Caco-2 (cell line): ENCODE results near the gene ACADL. TPM values are rescaled to one million over a fixed set of nuclear protein-coding genes. Genes with fewer than 3 reads are reported as not detected.

Source experiments
- BruUV-seq: library from RNA; stranded (reverse); fragments of 400-500 nt; replicated peaks from 2 replicates; lab custom pipeline; 2021; lab: Mats Ljungman, UMichigan
- CTCF ChIA-PET: fragments of 300-600 bp; sonication (Branson Sonifier 250); formaldehyde crosslinking; loops from one replicate; lab custom pipeline; 2022; ENCODE audit warnings: antibody characterized with exemption; lab: Charles Lee
- POLR2A ChIA-PET: fragments of 300-600 bp; sonication (Branson Sonifier 250); formaldehyde crosslinking; loops from one replicate; lab custom pipeline; 2022; ENCODE audit warnings: antibody characterized with exemption; lab: Charles Lee
- DNase-seq, 2 experiments: peaks; one replicate each; pipeline versions ENCODE4 v3.0.0 to v3.0.0-alpha.2; 2020 to 2022
- H3K27me3 ChIP-seq: replicated peaks from 2 replicates; pipeline ENCODE4 v1.6.0; 2011; ENCODE audit warnings: low read length; ENCODE audit not compliant: control insufficient read depth, insufficient read depth
- H3K36me3 ChIP-seq: 2 replicates; pipeline ENCODE4 v1.5.1; 2011; ENCODE audit warnings: low read length; ENCODE audit not compliant: control insufficient read depth, insufficient read depth
- H3K4me1 ChIP-seq: fragments of 250-450 bp; sonication (Bioruptor Pico); 2 replicates; pipeline ENCODE4 v1.5.1; 2020; ENCODE audit warnings: mild to moderate bottlenecking
- H3K4me3 ChIP-seq: 2 replicates; pipeline ENCODE4 v1.5.1; 2011; ENCODE audit warnings: low read depth, mild to moderate bottlenecking, control low read depth, low read length
- H3K9me3 ChIP-seq: fragments of 250-450 bp; sonication (Bioruptor Pico); 2 replicates; pipeline ENCODE4 v1.5.1; 2020; ENCODE audit warnings: mild to moderate bottlenecking, moderate library complexity
- H3K27ac Mint-ChIP-seq: one replicate; pipeline ENCODE4 v1.8.0; 2022; ENCODE audit warnings: mixed read lengths; ENCODE audit not compliant: unreplicated experiment
- H3K27me3 Mint-ChIP-seq: one replicate; pipeline ENCODE4 v1.8.0; 2022; ENCODE audit warnings: mixed read lengths; ENCODE audit not compliant: insufficient read depth, unreplicated experiment
- H3K36me3 Mint-ChIP-seq: one replicate; pipeline ENCODE4 v1.8.0; 2022; ENCODE audit warnings: mild to moderate bottlenecking, mixed read lengths; ENCODE audit not compliant: insufficient read depth, unreplicated experiment
- H3K4me1 Mint-ChIP-seq: one replicate; pipeline ENCODE4 v1.8.0; 2022; ENCODE audit warnings: low read depth, mixed read lengths; ENCODE audit not compliant: unreplicated experiment
- H3K4me3 Mint-ChIP-seq: one replicate; pipeline ENCODE4 v1.8.0; 2022; ENCODE audit warnings: mild to moderate bottlenecking, moderate library complexity, mixed read lengths; ENCODE audit not compliant: unreplicated experiment
- H3K9me3 Mint-ChIP-seq: one replicate; pipeline ENCODE4 v1.8.0; 2022; ENCODE audit warnings: mixed read lengths; ENCODE audit not compliant: unreplicated experiment
- CTCF ChIP-seq, 2 experiments: fragments of 200-600 bp in 1 of 2; IDR thresholded peaks; 1 replicate in 1 of 2; 2 replicates in 1 of 2; pipeline versions ENCODE4 v1.5.1 to v1.8.0; 2011 to 2022; ENCODE audit warnings: antibody characterized with exemption in 1 of 2, control low read depth in 1 of 2, inconsistent platforms in 1 of 2, low read depth in 1 of 2, low read length in 1 of 2, mild to moderate bottlenecking in 1 of 2, moderate library complexity in 1 of 2; ENCODE audit not compliant: insufficient read depth in 1 of 2, severe bottlenecking in 1 of 2, unreplicated experiment in 1 of 2
- intact Hi-C: fragments of 100-400 bp; cut with micrococcal nuclease; formaldehyde crosslinking; loops from one replicate; pipeline ENCODE4 v1.10.0; 2022; ENCODE audit not compliant: unreplicated experiment
- total RNA-seq: library from RNA; stranded (reverse); gene quantifications from 2 replicates; pipeline ENCODE4 v1.2.3, GENCODE V29; 2022

ACADL gene
- total RNA-seq, 1 experiment from 2014 or later = not detected

- H3K4me3 ChIP-seq = no peak overlapping the region
- H3K27me3 ChIP-seq = no peaks in the 10 kb centered on the region
- intact Hi-C loops = no loop called here
- Mint-ChIP-seq H3K4me1 (no peaks in the 10 kb centered on the region), H3K4me3 (no peak overlapping the region), H3K9me3 (no peaks in the 10 kb centered on the region), H3K36me3 (no peaks in the 10 kb centered on the region), H3K27me3 (peaks cover 6% of the 10 kb centered on the region), H3K27ac (no peak overlapping the region)
- CTCF ChIA-PET = no interaction called here
- no peaks in the 10 kb centered on the region for H3K4me1 ChIP-seq
- no peak for DNase-seq
- no peak for TF ChIP-seq CTCF (IDR thresholded peaks at IDR 0.05; ENCODE audit: insufficient read depth in 1 of 2, low read depth in 1 of 2, low read length in 1 of 2, severe bottlenecking in 1 of 2, unreplicated experiment in 1 of 2)
- H3K9me3 ChIP-seq = no peaks in the 10 kb centered on the region
- POLR2A ChIA-PET = no interaction called here
- no TSS peak for BruUV-seq
- no peaks in the 10 kb centered on the region for H3K36me3 ChIP-seq
Observed at GRCh38 chr2:210215120-210215519, 10.1 kb downstream of the ACADL start.

- intact Hi-C loops = no loop called here
- Mint-ChIP-seq H3K9me3 (no peaks in the 10 kb centered on the region), H3K27me3 (peaks cover 7% of the 10 kb centered on the region), H3K4me1 (no peaks in the 10 kb centered on the region), H3K27ac (no peak overlapping the region), H3K4me3 (no peak overlapping the region), H3K36me3 (no peaks in the 10 kb centered on the region)
- H3K4me3 ChIP-seq = no peak overlapping the region
- H3K9me3 ChIP-seq = no peaks in the 10 kb centered on the region
- BruUV-seq = no TSS peak
- DNase-seq = no peak
- ChIA-PET POLR2A (no interaction called here), CTCF (no interaction called here)
- TF ChIP-seq CTCF (IDR thresholded peaks at IDR 0.05; ENCODE audit: insufficient read depth in 1 of 2, low read depth in 1 of 2, low read length in 1 of 2, severe bottlenecking in 1 of 2, unreplicated experiment in 1 of 2) = no peak
- H3K4me1 ChIP-seq = no peaks in the 10 kb centered on the region
- H3K27me3 ChIP-seq = no peaks in the 10 kb centered on the region
- H3K36me3 ChIP-seq = no peaks in the 10 kb centered on the region
Observed at GRCh38 chr2:210210185-210210584, 15.1 kb downstream of the ACADL start.

- Mint-ChIP-seq H3K4me1 (no peaks in the 10 kb centered on the region), H3K27me3 (peaks cover 8% of the 10 kb centered on the region), H3K9me3 (no peaks in the 10 kb centered on the region), H3K4me3 (no peak overlapping the region), H3K36me3 (no peaks in the 10 kb centered on the region), H3K27ac (no peak overlapping the region)
- BruUV-seq = no TSS peak
- ChIA-PET CTCF (no interaction called here), POLR2A (no interaction called here)
- Histone ChIP-seq H3K4me3 (no peak overlapping the region), H3K9me3 (no peaks in the 10 kb centered on the region), H3K36me3 (no peaks in the 10 kb centered on the region), H3K4me1 (no peaks in the 10 kb centered on the region), H3K27me3 (no peaks in the 10 kb centered on the region)
- DNase-seq = no peak
- intact Hi-C loops = no loop called here
- no peak for TF ChIP-seq CTCF (IDR thresholded peaks at IDR 0.05; ENCODE audit: insufficient read depth in 1 of 2, low read depth in 1 of 2, low read length in 1 of 2, severe bottlenecking in 1 of 2, unreplicated experiment in 1 of 2)
Observed at GRCh38 chr2:210207929-210208328, 17.3 kb downstream of the ACADL start.
